Left ventricle myocardium inferior (tissue), 1 donor: Measurements from ENCODE around the gene AOAH. TPM values are rescaled to one million over a fixed set of nuclear protein-coding genes. Genes with fewer than 3 reads are reported as not detected.

Experiments
- DNase-seq: peaks from one replicate; pipeline ENCODE4 v3.0.0-alpha.2; 2020
- H3K27ac ChIP-seq: fragments of 200-600 bp; replicated peaks from 2 replicates; pipeline ENCODE4 v1.8.0; 2021
- H3K27me3 ChIP-seq: fragments of 200-600 bp; 2 replicates; pipeline ENCODE4 v1.8.0; 2021; ENCODE audit warnings: low read depth
- H3K36me3 ChIP-seq: fragments of 200-600 bp; 2 replicates; pipeline ENCODE4 v1.8.0; 2021
- H3K4me1 ChIP-seq: fragments of 200-600 bp; 2 replicates; pipeline ENCODE4 v1.8.0; 2021
- H3K4me3 ChIP-seq: fragments of 200-600 bp; 2 replicates; pipeline ENCODE4 v1.8.0; 2021; ENCODE audit warnings: mild to moderate bottlenecking, moderate library complexity
- H3K9me3 ChIP-seq: fragments of 200-600 bp; replicated peaks from 2 replicates; pipeline ENCODE4 v1.8.0; 2021
- intact Hi-C: fragments of 100-400 bp; cut with micrococcal nuclease; formaldehyde crosslinking; loops from one replicate; pipeline ENCODE4 v1.11.0; 2022
- total RNA-seq: library from RNA; stranded (reverse); fragmentation: NEBNext Ultra II Directional; extraction: Animal tissue kit (Norgen Biotek cat#: 25700); gene quantifications from one replicate; pipeline ENCODE4 v1.2.1, GENCODE V29; 2021
- TF ChIP-seq, protein P1 (sequence below): fragments of 200-600 bp; IDR thresholded peaks from 2 replicates; pipeline ENCODE4 v1.8.0; 2021; ENCODE audit warnings: antibody characterized with exemption, mild to moderate bottlenecking, borderline replicate concordance
- donor health status: DM: no; HTN: yes; CAD: no; lungs with severe emphysema.

Gene AOAH
- total RNA-seq, 1 donor from 2014 or later, result 1.9 TPM

DNA sequence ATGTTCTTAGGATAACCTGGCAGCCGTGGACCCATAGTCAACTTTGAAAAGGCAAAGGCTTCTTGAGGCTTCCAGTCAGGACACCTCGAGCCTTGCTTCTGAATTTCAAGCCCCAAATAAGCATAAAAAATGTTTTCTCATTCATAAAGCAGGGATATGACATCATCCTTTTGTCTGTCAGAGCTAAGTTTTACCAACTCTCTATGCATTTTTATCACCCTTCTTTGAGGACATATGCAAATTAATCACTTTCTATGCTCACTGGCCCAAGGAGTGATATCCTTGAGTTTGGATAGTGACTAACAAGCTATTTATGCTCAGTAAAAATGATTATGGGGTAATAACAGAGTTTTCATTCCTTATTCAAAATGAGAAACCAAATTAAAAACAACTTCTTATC is 175.3 kb downstream of the AOAH start:
- H3K4me1 ChIP-seq, result no peaks in the 10 kb centered on the region
- no peak overlapping the region for H3K27ac ChIP-seq
- no peak overlapping the region for H3K4me3 ChIP-seq
- no peaks in the 10 kb centered on the region for H3K36me3 ChIP-seq
- no peaks in the 10 kb centered on the region for H3K9me3 ChIP-seq
- TF ChIP-seq, protein P1, sequence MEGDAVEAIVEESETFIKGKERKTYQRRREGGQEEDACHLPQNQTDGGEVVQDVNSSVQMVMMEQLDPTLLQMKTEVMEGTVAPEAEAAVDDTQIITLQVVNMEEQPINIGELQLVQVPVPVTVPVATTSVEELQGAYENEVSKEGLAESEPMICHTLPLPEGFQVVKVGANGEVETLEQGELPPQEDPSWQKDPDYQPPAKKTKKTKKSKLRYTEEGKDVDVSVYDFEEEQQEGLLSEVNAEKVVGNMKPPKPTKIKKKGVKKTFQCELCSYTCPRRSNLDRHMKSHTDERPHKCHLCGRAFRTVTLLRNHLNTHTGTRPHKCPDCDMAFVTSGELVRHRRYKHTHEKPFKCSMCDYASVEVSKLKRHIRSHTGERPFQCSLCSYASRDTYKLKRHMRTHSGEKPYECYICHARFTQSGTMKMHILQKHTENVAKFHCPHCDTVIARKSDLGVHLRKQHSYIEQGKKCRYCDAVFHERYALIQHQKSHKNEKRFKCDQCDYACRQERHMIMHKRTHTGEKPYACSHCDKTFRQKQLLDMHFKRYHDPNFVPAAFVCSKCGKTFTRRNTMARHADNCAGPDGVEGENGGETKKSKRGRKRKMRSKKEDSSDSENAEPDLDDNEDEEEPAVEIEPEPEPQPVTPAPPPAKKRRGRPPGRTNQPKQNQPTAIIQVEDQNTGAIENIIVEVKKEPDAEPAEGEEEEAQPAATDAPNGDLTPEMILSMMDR, result no peak
- peaks cover 4% of the 10 kb centered on the region for H3K27me3 ChIP-seq
- no peak for DNase-seq
- intact Hi-C loops, result no loop called here

DNA sequence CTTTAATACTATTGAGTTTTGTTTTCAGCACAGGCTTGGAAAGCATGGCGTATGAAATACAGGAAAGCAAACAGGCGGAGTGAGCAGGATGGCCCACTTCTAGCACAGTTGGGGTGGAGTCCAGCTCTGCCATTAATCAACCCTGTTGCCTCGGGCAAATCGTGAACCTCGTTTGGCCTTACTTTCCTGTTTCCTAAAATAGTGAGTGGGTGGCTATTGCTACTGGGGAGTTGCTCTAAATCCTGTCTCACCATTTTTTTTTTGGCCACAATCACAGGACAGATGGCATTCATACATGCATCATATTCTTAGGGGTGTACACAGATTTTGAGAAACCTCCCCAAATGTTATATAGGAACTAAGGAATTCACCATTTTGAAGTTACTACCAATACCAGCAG is 176.9 kb downstream of the AOAH start:
- no peaks in the 10 kb centered on the region for H3K36me3 ChIP-seq
- intact Hi-C loops, result no loop called here
- TF ChIP-seq, protein P1, result no peak
- DNase-seq, result no peak
- no peaks in the 10 kb centered on the region for H3K4me1 ChIP-seq
- peaks cover 4% of the 10 kb centered on the region for H3K27me3 ChIP-seq
- H3K4me3 ChIP-seq, result no peak overlapping the region
- H3K9me3 ChIP-seq, result no peaks in the 10 kb centered on the region
- H3K27ac ChIP-seq, result no peak overlapping the region

DNA sequence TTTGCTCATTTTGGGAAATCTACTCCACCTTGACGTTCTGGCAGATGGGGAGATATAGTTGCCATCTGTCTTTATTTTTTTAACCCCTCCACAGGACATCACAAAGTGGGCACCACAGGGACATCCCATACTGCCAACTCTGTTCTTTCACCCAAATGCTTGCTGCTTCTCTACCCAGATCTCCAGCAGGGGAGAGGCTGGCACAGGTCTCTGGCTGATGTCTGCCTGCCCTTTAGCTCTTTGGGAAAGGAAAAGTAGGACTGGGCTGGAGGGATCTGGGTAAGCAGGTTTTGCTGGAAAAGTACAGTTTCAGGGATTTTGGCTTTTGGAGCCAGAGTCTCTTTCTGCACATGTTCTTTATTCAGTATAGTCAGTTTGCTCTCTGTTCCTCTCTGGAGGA is 178.0 kb downstream of the AOAH start:
- no peak overlapping the region for H3K27ac ChIP-seq
- no peaks in the 10 kb centered on the region for H3K36me3 ChIP-seq
- DNase-seq, result no peak
- TF ChIP-seq, protein P1, result no peak
- H3K27me3 ChIP-seq, result peaks cover 4% of the 10 kb centered on the region
- no peaks in the 10 kb centered on the region for H3K9me3 ChIP-seq
- no peaks in the 10 kb centered on the region for H3K4me1 ChIP-seq
- intact Hi-C loops, result no loop called here
- H3K4me3 ChIP-seq, result no peak overlapping the region

DNA sequence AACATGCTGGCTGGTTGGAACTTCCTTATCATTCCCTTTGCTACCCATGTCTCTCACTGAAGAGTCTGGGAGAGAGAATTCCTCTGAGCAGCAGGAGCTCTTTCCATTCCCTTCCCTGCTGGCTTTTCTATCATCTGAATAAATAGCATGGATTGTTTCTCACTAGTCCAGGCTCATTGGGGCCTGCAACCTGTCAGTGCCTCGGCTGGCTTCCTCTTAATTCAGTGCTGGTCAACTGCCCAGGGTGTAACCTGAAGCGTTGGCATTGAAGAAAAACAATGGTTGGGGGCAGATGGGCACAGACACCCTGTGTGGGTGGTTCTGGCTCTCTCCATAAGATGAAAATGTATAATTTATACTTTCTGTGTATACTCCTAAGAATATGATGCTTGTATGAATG is 179.0 kb downstream of the AOAH start:
- no peak for DNase-seq
- Histone ChIP-seq H3K4me1 (no peaks in the 10 kb centered on the region), H3K9me3 (no peaks in the 10 kb centered on the region), H3K36me3 (no peaks in the 10 kb centered on the region), H3K27me3 (peaks cover 4% of the 10 kb centered on the region), H3K27ac (no peak overlapping the region), H3K4me3 (no peak overlapping the region)
- intact Hi-C loops, result no loop called here
- TF ChIP-seq, protein P1, result no peak

DNA sequence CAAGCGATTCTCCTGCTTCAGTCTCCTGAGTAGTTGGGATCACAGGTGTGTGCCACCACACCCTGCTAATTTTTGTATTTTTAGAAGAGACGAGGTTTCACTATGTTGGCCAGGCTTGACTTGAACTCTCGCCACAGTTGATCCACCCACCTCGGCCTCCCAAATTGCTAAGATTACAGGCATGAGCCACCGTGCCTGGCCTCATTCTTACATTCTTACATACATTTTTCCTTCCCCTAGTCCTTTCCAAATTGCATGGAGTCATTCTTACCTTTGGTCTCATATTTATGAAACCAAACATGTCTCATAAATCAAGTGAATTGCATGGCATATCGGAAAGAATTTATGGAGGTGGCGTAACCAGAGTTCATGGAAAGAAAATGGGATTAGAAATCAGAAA is 186.2 kb downstream of the AOAH start:
- Histone ChIP-seq H3K9me3 (no peaks in the 10 kb centered on the region), H3K36me3 (no peaks in the 10 kb centered on the region), H3K4me3 (no peak overlapping the region), H3K27me3 (no peaks in the 10 kb centered on the region), H3K4me1 (no peaks in the 10 kb centered on the region), H3K27ac (no peak overlapping the region)
- intact Hi-C loops, result no loop called here
- TF ChIP-seq, protein P1, result no peak
- no peak for DNase-seq
